Activated CD8-positive, alpha-beta memory T cell treated with anti-CD3 and anti-CD28 coated beads, Interleukin-2, amount 50 U/mL, for 1 hour (primary cell): Measurements from ENCODE around the gene SH3BP5L.
"Not testable (repeated sequence)": the region's sequence is repeated elsewhere in the genome, so short reads cannot be mapped to it uniquely, and the experiment has no call there.

Experiments used
- DNase-seq: peaks from one replicate; pipeline ENCODE4 v3.0.0-alpha.2; 2020; ENCODE audit errors: extremely low read depth

The SH3BP5L gene

DNA sequence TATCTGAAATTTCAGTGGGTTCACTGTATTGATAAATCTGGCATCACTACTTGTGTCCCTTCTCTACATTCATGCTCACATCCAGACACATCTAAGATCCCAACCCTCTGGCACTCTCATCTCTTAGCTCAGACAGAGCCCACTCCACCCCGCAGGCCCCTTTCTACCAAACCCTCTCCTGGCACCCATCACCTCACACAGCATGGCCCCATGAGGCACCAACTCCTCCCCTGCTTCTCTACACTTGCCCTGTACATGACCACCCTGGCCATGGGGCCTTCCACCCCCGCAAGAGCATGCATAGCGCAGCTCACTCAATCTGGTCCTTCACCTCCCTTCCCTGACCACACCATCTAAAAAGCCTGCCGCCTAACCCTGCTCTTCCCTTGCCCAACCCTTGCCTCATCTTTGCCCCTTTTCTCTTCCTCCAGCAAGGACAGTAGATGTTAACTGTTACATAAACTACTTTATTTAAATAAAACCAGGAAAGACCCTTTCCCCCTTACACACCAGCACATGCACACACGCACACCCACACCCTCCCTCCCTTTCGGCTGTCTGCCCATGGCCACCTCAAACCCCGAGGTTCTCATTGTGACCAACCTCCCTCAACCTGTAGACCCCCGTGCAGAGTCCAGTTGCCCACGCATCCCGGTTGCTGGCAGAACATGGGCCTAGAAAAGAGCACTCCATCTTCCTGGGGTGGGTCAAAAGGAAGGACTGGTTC is 15.6 kb downstream of the SH3BP5L start:
- no peak for DNase-seq

DNA sequence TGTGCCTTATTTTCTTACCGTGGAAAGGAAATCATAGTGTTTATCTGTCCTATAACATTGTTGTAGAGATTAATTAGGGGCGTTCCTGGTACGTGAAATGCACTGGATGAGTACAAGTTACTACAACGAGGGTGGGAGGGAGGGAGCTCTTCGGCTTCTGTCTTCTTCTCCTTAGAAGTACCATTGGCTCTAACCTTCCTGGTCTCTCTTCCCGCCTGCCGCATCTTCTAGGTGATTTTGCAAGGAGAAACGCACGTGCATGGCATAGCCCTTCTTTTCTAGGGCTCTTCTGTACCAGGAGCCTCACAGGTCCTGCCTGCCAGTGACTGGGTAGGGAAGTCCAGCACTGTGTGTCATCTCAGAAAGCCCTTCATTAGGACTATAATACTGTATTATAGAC is 16.8 kb downstream of the SH3BP5L start:
- DNase-seq, result no peak

DNA sequence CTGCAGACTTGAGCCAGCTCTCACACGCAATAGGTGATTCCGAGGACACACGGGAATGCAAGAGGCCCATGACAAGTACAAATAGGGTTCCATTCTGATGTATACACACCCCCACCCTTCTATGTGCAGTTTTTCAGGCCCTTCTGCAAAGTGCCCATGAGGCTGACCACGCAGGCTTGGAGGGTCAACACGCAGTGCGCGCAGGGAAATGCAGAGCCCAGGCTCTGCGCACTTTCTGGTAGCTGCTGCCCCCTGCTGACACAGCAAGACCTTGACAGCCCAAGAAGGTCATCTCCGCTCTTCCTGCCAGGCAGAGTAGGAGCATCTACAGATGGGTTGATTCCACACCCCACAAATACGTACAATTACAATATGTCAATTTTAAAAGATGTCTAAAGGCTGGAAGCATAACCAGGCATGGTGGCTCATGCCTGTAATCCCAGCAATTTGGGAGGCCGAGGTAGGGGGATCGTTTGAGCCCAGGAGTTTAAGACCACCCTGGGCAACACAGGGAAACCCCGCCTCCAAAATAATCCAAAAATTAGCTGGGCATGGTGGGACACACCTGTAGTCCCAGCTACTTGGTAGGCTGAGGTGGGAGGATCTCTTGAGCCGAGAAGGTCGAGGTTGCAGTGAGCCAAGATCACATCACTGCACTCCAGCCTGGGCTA is 18.5 kb downstream of the SH3BP5L start:
- DNase-seq, result no peak

DNA sequence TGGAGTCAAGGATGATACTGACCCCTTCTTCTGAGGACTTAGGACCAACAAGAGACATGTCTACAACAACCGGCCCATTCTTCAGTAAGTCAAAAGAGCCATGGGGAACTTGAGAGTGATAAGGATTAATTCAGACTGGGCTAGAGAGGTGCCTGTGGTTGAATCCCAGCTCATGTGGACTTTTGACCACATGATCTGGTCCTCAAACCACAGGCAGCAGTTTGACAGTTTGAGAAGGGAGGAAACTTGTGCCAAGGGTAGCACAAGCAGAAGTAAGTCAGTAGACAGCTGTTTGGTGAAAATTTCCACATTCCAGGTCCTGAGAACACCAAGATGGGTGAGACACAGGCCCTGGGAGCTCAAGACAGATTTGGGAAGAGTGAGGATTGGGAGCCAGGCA is 19.8 kb downstream of the SH3BP5L start:
- no peak for DNase-seq

DNA sequence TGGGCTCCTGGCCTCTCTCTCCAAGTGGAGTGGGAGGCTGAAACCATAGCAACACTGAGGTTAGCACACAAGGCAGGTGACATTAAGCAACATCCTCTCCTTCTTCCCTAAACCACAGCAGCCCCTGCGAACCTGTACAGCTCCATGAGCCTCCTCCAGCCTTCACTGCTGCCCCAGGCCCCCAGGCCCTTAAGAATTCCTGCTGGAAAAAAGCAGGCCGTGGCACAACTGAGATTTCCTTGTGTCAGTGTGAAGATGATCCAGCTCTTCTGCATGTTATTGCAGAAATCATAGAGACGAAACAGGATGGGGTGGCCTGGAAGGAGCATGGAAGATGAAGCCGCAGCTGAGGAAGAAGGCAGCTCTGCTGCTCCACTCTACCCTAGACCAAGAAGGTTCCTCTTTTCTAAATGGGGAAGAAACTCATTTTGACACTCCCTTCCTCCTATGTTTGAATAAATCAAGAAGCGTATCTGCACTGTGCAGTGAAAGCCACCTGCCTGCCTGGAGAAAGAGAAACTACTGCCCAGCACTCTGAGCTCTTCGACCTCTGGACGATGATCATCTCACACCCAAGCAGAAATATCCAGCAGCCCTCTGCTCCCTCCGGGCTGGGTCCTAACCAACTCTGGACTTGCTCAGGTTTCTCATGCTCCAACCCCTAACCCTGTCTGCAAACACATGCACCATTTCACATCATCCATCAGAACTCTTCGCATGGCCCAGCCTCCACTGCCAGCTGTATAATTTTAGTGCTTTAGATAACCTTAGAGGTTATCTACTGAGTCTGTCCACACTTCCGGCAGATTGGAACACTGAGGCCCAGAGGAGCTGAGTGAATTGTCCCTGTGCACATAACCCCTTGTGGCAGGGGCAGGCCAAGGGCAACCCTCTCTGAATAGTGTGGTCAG is 20.7 kb downstream of the SH3BP5L start:
- no peak for DNase-seq

DNA sequence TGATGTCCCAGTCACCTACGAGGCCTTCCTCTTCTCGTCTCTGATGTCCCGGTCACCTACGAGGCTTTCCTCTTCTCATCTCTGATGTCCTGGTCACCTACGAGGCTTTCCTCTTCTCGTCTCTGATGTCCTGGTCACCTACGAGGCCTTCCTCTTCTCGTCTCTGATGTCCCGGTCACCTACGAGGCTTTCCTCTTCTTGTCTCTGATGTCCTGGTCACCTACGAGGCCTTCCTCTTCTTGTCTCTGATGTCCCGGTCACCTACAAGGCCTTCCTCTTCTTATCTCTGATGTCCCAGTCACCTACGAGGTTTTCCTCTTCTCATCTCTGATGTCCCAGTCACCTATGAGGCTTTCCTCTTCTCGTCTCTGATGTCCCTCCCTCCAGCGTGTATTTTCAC is 22.2 kb downstream of the SH3BP5L start:
- not testable (repeated sequence) for DNase-seq

DNA sequence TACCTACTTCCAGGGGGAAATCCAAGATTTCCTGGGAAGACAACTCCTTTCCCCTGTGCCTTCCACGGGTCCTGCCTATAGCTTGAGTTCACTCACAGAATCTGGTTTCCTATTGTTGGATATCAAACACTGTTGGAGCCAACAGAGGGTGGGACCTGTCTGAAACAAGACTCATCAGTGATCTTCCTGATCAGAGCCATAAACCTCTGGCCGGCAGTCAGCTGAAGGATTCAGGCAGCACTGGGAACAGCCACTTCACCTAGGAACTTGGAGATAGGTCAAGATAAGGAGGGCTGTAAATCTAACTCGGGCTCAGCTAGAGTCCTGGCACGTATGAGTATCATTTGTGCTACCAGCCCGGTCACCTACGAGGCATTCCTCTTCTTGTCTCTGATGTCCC is 23.3 kb downstream of the SH3BP5L start:
- no peak for DNase-seq

DNA sequence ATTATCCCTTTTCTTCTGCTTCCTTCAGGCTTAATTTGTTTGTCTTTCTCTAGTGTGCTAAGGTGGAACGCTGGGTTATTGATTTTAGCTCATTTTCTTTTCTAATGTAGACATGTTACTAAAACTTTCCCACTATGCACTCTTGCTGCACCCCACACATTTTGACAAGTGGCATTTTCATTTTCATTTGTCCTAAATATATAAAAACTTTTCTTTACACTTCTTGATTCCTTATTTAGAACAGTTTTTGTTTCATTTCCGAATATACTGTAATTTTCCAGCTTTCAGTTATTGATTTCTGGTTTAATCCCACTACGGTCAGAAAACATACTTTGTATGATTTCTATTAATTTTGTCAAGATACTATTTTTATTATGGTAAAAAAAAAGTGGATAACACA is 25.3 kb downstream of the SH3BP5L start:
- DNase-seq, result no peak

DNA sequence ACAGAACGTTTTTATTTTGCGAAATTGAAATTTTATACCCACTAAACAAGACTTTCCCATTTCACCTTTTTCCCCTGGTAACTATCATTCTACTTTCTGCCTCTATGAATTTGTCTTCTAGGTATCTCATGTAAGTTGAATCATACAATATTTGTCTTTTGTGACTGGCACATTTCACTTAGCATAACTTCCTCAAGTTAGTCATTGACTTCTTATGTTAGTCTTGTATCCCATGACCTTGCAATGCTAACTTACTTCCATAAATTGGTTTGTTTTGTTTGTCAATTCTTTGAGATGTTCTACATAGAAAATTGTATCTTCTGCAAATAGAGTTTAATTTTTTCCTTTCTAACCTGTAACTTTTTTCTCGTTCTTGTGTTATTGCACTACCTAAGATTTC is 26.9 kb downstream of the SH3BP5L start:
- DNase-seq, result no peak

DNA sequence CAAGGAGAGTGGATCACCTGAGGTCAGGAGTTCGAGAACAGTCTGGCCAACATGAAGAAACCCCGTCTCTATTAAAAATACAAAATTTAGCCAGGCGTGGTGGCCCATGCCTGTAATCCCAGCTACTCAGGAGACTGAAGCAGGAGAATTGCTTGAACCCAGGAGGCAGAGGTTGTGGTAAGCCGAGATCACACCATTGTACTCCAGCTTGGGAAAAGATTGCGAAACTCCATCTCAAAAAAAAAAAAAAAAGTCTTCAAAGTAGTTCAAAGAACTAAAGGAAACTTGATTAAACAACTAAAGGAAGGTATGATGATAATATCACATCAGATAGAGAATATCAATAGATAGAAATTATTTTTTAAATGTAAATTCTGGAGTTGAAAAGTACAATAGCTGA is 31.1 kb downstream of the SH3BP5L start:
- not testable (repeated sequence) for DNase-seq

DNA sequence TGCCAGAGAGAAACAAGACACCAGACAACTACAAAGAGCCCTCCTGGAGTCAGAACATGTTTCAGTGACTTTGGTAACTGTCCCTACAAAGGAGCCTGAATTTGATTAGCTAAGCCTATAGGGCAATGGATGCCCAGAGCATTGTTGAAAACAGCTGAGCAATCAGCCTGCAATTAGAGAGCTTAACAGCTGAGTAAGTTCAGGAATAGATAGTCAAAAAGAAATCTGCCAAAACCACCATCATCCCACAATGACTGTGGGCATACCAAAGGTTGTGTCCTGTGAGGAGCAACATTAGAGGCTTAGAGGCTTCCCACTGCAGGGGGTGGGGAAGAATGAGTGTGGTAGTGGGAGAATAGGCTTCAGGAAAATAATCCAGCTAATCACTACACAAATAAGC is 32.1 kb downstream of the SH3BP5L start:
- DNase-seq, result no peak

DNA sequence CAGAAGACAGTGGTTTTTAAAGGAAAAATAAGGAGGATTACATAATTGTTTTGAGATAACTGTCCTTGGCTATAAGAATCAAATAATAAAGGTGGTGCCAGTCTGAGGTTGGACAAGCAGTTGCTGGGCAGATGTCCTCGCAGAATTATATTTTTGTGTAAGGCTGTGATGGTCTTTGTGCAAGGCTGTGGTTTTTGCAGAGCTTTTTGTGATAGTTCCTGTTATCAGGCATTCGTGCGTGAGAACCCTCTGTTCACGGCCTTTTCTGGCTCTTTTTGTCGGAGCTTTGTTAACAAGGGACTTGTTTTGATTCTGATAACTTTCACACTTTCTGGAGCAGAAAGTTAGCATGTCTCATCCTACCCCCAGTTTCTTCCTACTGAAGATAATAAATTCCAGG is 33.4 kb downstream of the SH3BP5L start:
- no peak for DNase-seq

DNA sequence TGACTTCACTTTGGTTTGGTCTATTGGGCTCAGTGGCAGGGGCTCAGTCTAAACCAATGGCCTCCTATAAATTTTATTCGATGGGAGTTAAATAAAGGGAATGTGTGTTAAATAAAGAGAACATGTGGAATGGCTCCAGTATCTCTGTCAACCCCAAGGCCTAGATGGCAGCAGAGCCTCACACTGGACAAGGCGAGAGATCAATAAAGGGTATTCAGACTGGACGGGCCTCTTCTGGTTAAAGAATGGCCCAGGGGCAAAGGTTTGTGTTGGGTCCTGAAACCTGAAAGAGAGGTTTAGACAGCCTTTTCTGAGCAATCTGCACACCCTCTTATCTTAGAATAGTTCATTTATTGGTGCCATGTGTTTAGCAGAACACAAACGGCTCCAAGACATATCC is 34.7 kb downstream of the SH3BP5L start:
- DNase-seq, result no peak

DNA sequence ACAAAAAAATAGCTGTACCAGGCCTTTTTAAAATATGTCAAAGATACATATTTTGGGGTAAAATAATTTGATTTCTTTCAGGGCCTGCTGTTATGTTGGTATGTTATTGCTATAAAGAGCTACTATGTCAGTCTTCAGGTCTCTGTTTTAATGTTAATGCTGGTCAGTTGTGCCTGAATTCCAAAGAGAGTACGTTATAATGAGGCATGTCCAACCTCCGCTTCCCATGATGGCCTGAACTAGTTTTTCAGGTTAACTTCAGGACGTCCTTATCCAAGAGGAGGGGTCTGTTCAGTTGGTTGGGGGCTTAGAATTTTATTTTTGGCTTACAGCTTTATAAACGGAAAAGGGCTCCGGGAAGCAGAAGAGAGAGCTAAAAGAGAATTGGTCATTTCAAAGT is 35.3 kb downstream of the SH3BP5L start:
- DNase-seq, result no peak

DNA sequence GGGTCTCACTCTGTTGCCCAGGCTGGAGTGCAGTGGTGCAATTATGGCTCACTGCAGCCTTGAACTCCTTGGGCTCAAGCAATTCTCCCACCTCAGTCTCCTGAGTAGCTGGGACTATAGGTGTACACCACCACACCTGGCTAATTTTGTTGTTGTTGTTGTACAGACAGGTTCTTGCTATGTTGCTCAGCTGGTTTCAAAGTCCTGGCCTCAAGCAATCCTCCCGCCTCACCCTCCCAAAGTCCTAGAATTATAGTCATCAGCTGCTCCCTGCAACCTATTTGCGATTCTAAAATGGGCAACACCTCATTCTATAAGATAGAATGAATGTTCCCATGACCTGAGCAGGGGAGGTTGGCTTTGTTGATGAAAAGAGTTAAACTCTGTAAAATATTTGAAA is 36.4 kb downstream of the SH3BP5L start:
- not testable (repeated sequence) for DNase-seq

DNA sequence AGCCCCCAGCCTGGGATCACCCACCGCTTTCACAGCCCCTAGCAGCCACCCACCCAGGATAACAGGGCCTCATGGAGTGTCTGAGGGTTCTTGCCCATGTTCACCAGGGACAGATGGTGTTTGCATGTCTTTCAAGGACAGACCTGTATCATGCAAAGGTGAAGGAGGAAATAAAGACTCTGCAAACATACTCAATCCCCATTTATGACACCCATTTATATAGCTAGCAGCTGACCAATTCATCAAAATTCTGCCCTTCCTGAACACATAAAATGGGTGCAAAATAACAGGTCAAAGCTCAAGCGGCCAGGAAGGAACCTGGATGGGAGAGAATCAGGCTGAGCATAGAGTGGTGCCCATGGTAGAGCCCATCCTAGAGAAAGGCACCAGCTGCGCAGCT is 37.4 kb downstream of the SH3BP5L start:
- DNase-seq, result no peak

DNA sequence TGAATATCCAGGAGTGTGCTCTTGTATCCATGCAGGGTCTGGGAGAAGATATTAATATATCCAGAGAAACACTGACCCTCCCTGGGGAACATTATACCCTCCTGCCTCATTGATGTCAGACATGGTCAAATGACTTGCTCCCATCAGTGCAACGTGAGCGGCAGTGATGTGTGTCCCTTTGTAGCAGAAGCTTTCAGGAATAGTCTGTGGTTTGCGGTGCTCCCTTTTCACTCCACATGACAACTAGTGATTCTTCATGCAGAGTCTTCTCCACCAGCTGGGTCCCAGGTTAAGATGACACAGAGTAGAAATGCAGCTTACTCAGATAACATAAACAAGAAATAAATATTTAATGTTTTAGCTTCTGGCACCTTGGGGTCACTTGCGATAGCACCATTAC is 38.3 kb downstream of the SH3BP5L start:
- DNase-seq, result no peak

DNA sequence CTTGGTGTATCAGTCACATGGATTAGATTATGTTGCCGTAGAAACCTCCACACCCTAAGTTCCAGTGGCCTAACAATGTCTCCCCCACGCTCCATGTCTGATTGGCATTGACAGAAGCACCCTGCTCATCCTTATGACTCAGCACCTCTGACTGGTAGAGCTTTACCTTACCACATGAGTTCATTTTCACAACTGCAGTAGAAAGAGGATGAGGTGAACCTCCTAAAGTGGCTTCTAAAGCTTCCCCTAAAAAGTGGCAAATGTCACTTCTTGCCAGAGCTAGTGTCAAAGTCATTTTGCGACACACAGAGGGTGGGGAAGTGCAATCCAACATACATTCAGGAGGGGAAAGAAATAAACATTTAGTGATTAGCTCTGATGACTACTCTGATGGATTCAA is 39.6 kb downstream of the SH3BP5L start:
- DNase-seq, result no peak

DNA sequence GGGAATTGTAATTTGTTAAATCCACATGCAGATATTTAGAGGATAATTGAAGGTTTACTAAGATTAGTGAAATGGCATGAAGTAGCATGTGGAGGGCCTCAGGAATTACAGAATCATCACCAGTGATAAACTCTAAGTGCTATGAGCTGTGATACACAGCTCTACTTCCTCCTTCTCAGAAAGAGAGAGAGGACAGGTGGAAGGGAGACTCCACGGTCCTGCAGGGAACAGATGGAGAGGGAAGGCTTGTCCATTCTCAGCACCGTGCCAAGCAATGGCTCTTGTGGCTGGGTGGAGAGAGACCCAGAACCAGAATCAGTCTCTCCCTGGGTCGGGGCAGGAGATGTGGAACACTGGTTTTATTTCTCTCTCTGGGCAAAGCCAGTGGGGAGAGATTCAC is 42.3 kb downstream of the SH3BP5L start:
- no peak for DNase-seq

DNA sequence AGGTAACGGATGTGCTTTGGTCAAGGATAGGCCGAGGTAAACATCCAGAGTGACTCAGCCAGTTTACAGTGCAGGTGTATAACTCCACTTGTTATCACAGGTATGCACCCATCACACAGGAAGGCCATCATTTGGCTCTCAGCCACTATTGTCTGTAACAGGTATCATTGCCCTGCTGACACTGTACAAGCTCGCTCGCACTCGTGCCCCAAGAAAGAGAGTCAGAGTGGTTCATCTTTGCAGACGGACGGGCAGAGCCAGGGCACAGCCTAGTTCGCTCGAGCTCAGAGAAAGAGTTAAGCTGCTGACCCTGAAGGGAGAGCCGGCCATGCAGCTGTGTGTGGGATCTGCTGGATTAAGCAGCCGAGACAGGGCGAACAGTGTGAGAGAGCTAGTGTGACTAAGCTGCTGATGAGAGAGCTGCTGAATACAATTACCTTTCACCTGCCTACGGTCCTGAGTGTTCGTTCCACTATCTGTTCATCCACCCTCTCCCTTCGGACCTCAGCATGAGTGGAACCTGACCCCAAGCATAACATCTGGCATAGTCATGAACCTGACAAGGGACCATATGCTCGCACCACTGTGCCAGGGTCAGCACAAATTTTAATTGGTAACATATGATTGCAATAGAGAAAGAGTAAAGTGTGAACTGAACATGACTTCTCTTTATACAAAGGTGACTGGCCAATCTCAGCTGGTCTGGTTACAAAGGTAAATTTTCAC is 43.1 kb downstream of the SH3BP5L start:
- DNase-seq, result no peak

DNA sequence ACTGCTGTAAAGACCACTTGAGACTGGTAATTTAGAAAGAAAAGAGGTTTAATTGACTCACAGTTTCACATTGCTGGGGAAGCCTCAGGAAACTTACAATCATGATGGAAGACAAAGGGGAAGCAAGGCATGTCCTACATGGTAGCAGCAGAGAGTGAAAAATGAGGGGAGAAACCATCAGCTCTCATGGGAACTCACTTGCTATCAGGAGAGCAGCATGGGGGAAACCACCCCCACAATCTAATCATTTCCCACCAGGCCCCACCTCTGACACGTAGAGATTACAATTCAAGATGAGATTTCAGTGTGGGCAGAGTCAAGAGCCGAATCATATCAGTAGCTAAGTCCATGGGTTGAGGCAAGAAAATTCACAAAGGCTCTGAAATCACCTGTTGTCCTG is 46.4 kb downstream of the SH3BP5L start:
- no peak for DNase-seq

DNA sequence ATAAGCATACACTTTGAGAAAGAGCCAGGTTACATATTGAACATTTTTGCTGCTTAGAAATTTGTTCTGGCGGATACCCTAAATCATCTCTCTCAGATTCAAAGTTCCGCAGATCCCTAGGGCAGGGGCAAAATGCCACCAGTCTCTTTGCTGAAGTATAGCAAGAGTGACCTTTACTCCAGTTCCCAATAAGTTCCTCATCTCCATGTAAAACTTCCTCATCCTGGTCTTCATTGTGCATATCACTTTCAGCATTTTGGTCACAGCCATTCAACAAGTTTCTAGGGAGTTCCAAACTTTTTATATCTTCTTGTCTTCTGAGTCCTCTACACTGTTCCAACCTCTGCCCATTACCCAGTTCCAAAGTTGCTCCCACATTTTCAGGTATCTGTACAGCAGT is 46.8 kb downstream of the SH3BP5L start:
- DNase-seq, result no peak
